GM12878 (cell line): ENCODE measurements around the gene BAHD1. TPM values are rescaled to one million over a fixed set of nuclear protein-coding genes. Genes with fewer than 3 reads are reported as not detected.

Experiments
- BRCA1 ChIP-seq: IDR thresholded peaks from 2 replicates; pipeline ENCODE4 v1.6.1; 2011; ENCODE audit warnings: low read depth, low read length, improper control_type of control experiment
- CEBPZ ChIP-seq: fragments of 150-350 bp; IDR thresholded peaks from 2 replicates; pipeline ENCODE4 v1.6.1; 2016; ENCODE audit warnings: low read depth, low read length
- CHD2 ChIP-seq: IDR thresholded peaks from 2 replicates; pipeline ENCODE4 v1.6.1; 2011; ENCODE audit warnings: low read depth, low read length, improper control_type of control experiment, borderline replicate concordance
- CREB1 ChIP-seq: IDR thresholded peaks from 2 replicates; pipeline ENCODE4 v1.6.1; 2012; ENCODE audit warnings: low read depth, mild to moderate bottlenecking, inconsistent platforms
- CTCF ChIP-seq, 3 experiments: IDR thresholded peaks in 2 of 3; conservative IDR thresholded peaks in 1 of 3; 2 replicates each; pipeline ENCODE4 v1.5.1; 2011; ENCODE audit warnings: low read depth in 3 of 3, low read length in 3 of 3, mild to moderate bottlenecking in 3 of 3, control low read depth in 2 of 3, moderate library complexity in 2 of 3, inconsistent platforms in 1 of 3, mixed read lengths in 1 of 3; ENCODE audit not compliant: control insufficient read depth in 2 of 3, insufficient read depth in 1 of 3; ENCODE audit errors: extremely low read depth in 1 of 3
- CUX1 ChIP-seq: IDR thresholded peaks from 2 replicates; pipeline ENCODE4 v1.6.1; 2012; ENCODE audit warnings: improper control_type of control experiment, low read depth, low read length; ENCODE audit not compliant: insufficient replicate concordance
- E2F4 ChIP-seq: IDR thresholded peaks from 2 replicates; pipeline ENCODE4 v1.6.1; 2012; ENCODE audit warnings: low read depth, low read length, improper control_type of control experiment
- FOXM1 ChIP-seq: IDR thresholded peaks from 2 replicates; pipeline ENCODE4 v1.6.1; 2012; ENCODE audit warnings: low read depth, mild to moderate bottlenecking, inconsistent platforms, low read length, moderate library complexity
- JUNB ChIP-seq: IDR thresholded peaks from 2 replicates; pipeline ENCODE4 v1.6.1; 2016; ENCODE audit warnings: antibody characterized with exemption, mild to moderate bottlenecking
- POLR2AphosphoS2 ChIP-seq: IDR thresholded peaks from 2 replicates; pipeline ENCODE4 v1.6.1; 2011; ENCODE audit warnings: low read depth, mild to moderate bottlenecking, low read length, improper control_type of control experiment, moderate library complexity
- POLR2AphosphoS5 ChIP-seq: IDR thresholded peaks from 2 replicates; pipeline ENCODE4 v1.6.1; 2011; ENCODE audit warnings: mild to moderate bottlenecking, low read length, inconsistent platforms
- SMARCA5 ChIP-seq: fragments of 450-650 bp; IDR thresholded peaks from 2 replicates; pipeline ENCODE4 v1.6.1; 2017; ENCODE audit warnings: mild to moderate bottlenecking
- STAT3 ChIP-seq: IDR thresholded peaks from 2 replicates; pipeline ENCODE4 v1.6.1; 2011; ENCODE audit warnings: low read depth, low read length, improper control_type of control experiment
- TCF3 ChIP-seq: IDR thresholded peaks from 2 replicates; pipeline ENCODE4 v1.6.1; 2012; ENCODE audit warnings: low read depth, mild to moderate bottlenecking, low read length, borderline replicate concordance; ENCODE audit not compliant: insufficient read depth
- YY1 ChIP-seq: IDR thresholded peaks from 2 replicates; pipeline ENCODE4 v1.6.1; 2011; ENCODE audit warnings: low read depth, mild to moderate bottlenecking, low read length
- polyA plus RNA-seq, 11 experiments: library from polyadenylated mRNA; depleted of rRNA in 4 of 11; unstranded in 6 of 11; stranded (reverse) in 5 of 11; fragments of >200 nt; fragmentation: Nextera tagmentation in 4 of 11; fragmentation: Illumina TruSeq in 1 of 11; extraction: Ambion mirVana in 4 of 11; extraction: Trizol in 1 of 11; gene quantifications; 1 replicate in 1 of 11; 2 replicates in 10 of 11; pipeline versions ENCODE4 v1.2.1 to v1.2.3, GENCODE V29; 2011 to 2016; ENCODE audit warnings: inconsistent platforms in 2 of 11, missing spikeins in 2 of 11, low read depth in 1 of 11
- total RNA-seq, 4 experiments: library from RNA; depleted of rRNA in 3 of 4; stranded (reverse); fragments of >200 nt in 3 of 4; fragmentation: Illumina TruSeq in 1 of 4; extraction: Trizol in 1 of 4; gene quantifications; 2 replicates each; pipeline versions ENCODE4 v1.2.1 to v1.2.3, GENCODE V29; 2013 to 2021

Gene BAHD1
- total and polyA plus RNA-seq, 10 of the 15 experiments (the other 5 are each of a cell fraction or from before 2014, with no cell fraction given) = 0.21 to 21.8 (median 5.8) TPM

- TF ChIP-seq CTCF (IDR thresholded peaks at IDR 0.05 in 2 of 3, conservative IDR thresholded peaks at IDR 0.05 in 1 of 3; ENCODE audit: control insufficient read depth in 2 of 3, extremely low read depth in 1 of 3, insufficient read depth in 1 of 3, low read depth in 3 of 3, low read length in 3 of 3) (peak in 1 of 3 experiments; percentile 18; a peak in 2 of 6 replicates), E2F4 (no peak), TCF3 (0 out of 2 replicates have a peak, but pooled peaks have one; percentile 2), CUX1 (no peak), POLR2AphosphoS2 (no peak), POLR2AphosphoS5 (0 out of 2 replicates have a peak, but pooled peaks have one; percentile 39), CHD2 (peak; percentile 77), FOXM1 (no peak), CEBPZ (no peak), SMARCA5 (0 out of 2 replicates have a peak, but pooled peaks have one; percentile 60), STAT3 (no peak), BRCA1 (no peak), YY1 (no peak), CREB1 (0 out of 2 replicates have a peak, but pooled peaks have one; percentile 11), JUNB (no peak)
These were observed at the start of gene BAHD1 (continued) for GRCh38 chr15:40440743-40441564.
